Activated T-helper 1 cell treated with anti-CD3 and anti-CD28 coated beads, Interleukin-2, amount 50 U/mL, for 16 hours (primary cell): Measurements from ENCODE around the gene SUCLA2.
"Not testable (repeated sequence)": the region's sequence is repeated elsewhere in the genome, so short reads cannot be mapped to it uniquely, and the experiment has no call there.

Experiments
- DNase-seq, 2 donors: peaks; one replicate each; pipeline ENCODE4 v3.0.0-alpha.2; 2020; ENCODE audit warnings: low read depth in 1 of 2, low spot score in 1 of 2

Gene SUCLA2

GRCh38 chr13:48001114-48001881 lies at the start of gene SUCLA2:
TSS of gene SUCLA2 (minus strand) at chr13:48001273. CDS start at chr13:48001269, 4 bp downstream.
- peak; percentile 73 to 85 for DNase-seq

- no peak for DNase-seq
Observed at GRCh38 chr13:48050550-48050949, 49.5 kb upstream of the SUCLA2 start.

DNA sequence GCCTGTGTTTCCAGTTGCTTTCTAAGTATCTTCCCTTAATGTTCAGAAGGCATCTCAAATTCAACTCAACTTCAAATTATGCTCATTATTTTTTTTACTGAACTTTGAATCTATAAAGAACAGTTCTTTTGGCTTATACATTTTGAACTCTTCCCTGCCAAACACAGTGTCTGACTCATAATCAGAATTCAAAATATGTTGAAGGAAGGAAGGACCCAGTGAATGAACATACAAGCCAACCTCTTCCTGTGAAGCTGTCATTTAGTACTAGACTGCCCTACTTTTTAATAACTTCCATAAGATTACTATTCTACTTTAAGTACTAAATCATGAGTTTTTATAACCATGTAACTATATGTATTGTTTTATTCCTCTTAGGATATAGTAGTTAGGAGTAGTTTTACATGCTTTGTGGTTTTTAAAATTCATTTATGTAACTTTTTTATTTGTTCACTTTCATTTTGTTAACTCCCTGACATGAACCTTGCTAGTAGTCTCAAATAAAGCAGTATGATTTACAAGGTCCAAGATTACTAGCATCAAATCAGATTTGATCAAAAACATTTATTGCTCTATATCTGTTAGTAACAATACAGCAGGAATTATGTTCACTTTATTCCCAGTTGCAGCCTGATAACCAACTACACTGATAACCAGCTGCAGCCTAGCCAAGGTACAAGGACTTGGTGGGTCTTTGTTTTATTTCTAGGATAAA lies 42.9 kb upstream of the SUCLA2 start:
- no peak for DNase-seq

DNA sequence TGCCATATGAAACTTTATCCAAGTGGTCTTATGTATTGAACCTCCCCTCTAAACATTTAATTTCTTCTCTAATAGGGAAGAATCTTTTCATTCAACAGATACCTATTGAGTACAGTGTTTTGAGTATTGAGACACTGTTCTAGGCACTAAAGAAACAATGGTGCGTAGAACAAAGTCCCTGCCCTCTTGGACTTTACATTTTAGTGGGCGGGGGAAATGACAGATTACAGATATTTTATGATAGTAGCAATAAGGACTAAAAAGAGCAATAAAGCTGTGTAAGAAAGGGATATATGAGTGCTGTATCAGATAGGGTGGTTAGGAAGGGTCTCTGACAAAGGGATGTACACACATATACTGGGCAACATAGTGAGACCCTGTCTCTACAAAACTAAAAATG lies 41.8 kb upstream of the SUCLA2 start:
- DNase-seq, result no peak

DNA sequence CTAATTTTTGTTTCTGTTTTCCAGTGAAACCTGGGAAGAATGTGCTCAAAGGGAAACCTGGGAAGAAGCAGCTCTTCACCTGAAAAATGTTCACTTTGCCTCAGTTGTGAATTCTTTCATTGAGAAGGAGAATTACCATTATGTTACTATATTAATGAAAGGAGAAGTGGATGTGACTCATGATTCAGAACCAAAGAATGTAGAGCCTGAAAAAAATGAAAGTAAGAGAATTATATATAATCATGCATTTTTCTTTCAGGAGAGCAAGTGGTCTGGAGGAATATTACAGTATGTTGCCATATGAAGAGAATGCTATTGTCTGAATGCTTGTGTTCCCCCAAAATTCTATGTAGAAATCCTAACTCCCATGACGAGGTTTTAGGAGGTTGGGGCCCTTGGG lies 39.8 kb upstream of the SUCLA2 start:
- DNase-seq, result no peak

- no peak for DNase-seq
Observed at GRCh38 chr13:48040049-48040448, 39.0 kb upstream of the SUCLA2 start.

GRCh38 chr13:48038761-48039160 lies 37.7 kb upstream of the SUCLA2 start:
- no peak for DNase-seq

DNA sequence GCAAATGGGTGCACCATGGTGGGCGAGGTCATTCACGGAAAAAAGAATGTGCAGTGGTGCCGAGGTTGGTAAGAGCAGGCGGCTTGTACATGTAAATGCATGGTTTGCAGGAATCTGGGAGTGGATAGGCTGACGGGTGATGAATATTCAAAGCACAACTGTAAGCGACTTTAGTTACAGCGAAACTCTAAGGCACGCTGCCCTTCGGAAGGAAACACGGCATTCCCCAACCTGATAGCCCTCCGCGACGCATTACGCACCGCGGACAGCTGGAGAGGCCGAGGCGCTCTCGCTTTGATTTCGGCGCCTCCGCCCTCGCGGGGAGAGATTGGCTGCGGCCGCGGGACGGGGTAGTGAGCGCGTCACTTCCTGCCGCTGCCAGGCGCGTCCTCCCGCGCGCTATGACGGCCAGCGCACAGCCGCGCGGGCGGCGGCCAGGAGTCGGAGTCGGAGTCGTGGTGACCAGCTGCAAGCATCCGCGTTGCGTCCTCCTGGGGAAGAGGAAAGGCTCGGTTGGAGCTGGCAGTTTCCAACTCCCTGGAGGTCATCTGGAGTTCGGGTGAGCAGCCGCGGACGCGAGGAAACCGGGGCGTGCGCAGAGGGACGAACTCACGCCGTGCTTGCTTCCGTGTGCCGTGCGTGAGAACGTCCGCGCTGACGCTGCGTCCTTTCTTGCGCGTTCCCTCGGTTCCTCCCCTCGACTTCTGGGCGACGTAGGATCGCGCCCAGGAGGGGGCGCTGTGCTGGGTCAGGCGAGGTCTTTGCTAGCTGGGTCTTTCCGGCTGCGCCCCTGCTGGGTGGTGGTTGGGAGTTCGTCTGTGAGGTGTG lies 36.5 kb upstream of the SUCLA2 start, which contains the start of gene NUDT15:
Gene NUDT15 (plus strand): TSS at position 381 of the 828 bp plus-strand sequence. CDS start 21 bp downstream, at position 402.
- peak; percentile 94 for DNase-seq

DNA sequence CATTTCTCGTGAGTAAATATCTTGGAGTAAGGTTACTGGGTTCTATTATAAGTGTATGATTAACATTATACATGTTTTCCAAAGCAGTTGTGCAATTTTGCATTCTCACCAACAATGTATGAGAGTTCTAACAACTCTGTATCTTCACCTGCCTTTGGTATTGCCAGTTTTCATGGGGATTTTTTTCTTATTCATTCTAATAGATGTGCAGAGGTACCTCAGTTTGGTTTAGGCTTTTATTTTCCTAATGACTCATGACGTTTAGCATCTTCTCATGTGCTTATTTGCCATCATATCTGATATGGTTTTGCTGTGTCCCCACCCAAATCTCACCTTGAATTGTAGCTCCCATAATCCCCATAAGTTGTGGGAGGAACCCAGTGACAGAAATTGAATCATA lies 28.8 kb upstream of the SUCLA2 start:
- no peak for DNase-seq

- no peak for DNase-seq
Observed at GRCh38 chr13:48028066-48028465, 27.0 kb upstream of the SUCLA2 start.

DNA sequence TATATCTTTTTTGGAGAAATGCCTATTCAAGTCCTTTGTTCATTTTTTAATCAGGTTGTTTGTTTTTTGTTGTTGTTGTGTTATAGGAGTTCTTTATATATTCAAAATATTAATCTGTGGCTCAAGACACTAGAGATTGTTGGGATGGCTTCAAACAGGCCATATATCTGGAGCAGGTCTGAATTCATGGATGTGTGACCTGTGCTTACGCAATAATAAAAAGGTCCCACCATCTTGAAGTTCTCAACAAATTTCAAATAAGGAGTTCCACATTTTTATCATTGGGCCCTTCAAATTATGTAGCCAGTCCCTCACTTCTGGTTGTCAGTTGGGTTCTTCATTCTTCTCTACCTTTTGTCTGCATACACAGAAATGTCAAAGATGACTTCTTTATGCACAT lies 18.7 kb upstream of the SUCLA2 start:
- no peak for DNase-seq

GRCh38 chr13:48018637-48019036 lies 17.6 kb upstream of the SUCLA2 start:
- no peak for DNase-seq

GRCh38 chr13:48014359-48014758 lies 13.3 kb upstream of the SUCLA2 start:
- DNase-seq, result no peak

GRCh38 chr13:48012668-48013067 lies 11.6 kb upstream of the SUCLA2 start:
- DNase-seq, result no peak

- DNase-seq, result no peak
Observed at GRCh38 chr13:48010698-48011097, 9.6 kb upstream of the SUCLA2 start.

- DNase-seq, result no peak
Observed at GRCh38 chr13:48009284-48009683, 8.2 kb upstream of the SUCLA2 start.

- DNase-seq, result no peak
Observed at GRCh38 chr13:48006396-48006795, 5.3 kb upstream of the SUCLA2 start.

- DNase-seq, result no peak
Observed at GRCh38 chr13:48004201-48004600, 3.1 kb upstream of the SUCLA2 start.

DNA sequence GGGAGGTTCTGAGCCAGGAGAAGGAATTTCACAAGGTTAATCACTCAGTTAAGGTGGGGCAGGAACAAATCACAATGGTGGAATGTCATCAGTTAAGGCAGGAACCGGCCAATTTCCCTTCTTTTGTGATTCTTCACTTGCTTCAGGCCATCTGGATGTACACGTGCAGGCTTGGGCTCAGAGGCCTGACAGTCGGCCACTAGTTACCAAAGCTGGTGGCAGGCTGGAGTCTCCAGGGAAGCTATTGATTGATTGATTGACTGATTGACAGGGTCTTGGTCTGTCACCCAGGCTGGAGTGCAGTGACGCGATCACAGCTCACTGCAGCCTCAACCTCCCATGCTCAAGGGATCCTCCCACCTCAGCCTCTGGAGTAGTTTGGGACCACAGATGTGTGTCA lies 926 bp upstream of the SUCLA2 start:
- not testable (repeated sequence) for DNase-seq

DNA sequence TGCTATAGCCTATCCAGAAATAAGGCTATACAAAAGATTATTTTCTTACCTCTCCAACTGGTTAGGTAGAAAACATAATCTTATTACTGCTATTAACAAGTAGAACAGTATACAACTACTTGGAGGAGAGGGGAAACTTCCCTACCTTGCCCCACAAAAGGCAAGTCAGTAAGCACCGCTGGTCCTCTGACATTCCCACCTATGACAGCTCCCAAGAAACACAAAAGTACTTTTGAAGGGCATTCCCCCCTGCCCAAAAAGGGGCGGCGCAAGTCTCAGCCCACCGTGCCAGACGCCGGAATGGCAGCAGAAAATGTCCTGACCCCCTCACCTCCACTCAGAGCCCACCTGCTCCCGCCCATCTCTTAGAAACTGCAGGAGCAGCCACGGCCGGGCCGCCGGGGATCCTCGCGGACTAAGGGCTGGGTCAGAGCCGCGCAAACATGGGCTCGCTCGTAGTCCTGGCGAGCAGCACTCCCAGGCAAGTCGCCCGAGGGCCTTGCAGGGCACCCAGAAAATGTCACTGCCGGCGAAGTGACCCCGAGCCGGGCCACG lies 437 bp downstream of the SUCLA2 start:
- DNase-seq, result no peak

DNA sequence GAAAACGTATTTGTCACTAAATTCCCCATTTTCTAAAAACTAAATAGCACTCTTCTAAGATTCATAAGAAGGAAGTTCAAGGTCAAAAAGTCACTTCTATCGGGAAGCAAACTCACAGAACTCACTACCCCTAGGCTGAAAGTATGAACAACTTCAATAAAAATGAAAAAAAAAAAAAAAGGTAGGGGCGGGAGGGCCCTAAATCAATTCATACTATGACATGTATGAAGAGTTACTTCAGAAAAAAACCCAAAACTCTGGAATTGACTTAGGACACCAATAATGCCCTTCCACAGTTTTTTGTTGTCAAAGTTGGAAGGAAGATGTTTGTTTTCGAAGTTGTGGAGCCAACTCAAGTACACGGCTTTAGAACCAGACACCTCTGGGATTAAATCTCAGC lies 1.1 kb downstream of the SUCLA2 start:
- DNase-seq, result no peak
